Transverse colon (tissue), 3 donors: ENCODE data around the gene PRKCG.

Source experiments
- POLR2A ChIP-seq: fragments of 450-650 bp; IDR thresholded peaks from one replicate; pipeline ENCODE4 v1.6.1; 2016; ENCODE audit warnings: antibody characterized with exemption, mild to moderate bottlenecking, moderate library complexity
- TF ChIP-seq, protein P1 (sequence below), 5 experiments: fragments of 200-600 bp in 3 of 5; fragments of 450-650 bp in 2 of 5; sonication (generic) in 3 of 5; IDR thresholded peaks; 1 replicate in 2 of 5; 2 replicates in 3 of 5; pipeline ENCODE4 v1.5.1; 2016 to 2017; ENCODE audit warnings: antibody characterized with exemption in 5 of 5, inconsistent platforms in 3 of 5, mild to moderate bottlenecking in 2 of 5, moderate library complexity in 1 of 5

DNA sequence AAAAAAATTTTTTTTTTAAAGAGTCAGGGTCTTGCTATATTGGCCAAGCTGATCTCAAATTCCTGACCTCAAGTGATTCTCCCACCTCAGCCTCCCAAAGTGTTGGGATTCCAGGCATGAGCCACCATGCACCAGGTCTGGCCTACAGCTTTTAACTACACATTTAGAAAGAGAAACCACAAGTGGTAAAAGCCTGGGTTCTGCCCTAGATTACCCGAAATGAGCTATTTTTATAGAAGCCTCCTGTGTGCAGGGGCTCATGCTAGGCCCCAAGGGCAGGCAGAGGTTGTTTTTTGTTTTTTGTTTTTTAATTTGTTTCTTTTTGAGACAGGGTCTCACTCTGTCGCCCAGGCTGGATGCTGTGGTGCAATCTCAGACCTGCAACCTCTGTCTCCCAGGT, 28.3 kb upstream of the PRKCG start:
- TF ChIP-seq, protein P1, sequence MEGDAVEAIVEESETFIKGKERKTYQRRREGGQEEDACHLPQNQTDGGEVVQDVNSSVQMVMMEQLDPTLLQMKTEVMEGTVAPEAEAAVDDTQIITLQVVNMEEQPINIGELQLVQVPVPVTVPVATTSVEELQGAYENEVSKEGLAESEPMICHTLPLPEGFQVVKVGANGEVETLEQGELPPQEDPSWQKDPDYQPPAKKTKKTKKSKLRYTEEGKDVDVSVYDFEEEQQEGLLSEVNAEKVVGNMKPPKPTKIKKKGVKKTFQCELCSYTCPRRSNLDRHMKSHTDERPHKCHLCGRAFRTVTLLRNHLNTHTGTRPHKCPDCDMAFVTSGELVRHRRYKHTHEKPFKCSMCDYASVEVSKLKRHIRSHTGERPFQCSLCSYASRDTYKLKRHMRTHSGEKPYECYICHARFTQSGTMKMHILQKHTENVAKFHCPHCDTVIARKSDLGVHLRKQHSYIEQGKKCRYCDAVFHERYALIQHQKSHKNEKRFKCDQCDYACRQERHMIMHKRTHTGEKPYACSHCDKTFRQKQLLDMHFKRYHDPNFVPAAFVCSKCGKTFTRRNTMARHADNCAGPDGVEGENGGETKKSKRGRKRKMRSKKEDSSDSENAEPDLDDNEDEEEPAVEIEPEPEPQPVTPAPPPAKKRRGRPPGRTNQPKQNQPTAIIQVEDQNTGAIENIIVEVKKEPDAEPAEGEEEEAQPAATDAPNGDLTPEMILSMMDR (IDR thresholded peaks at IDR 0.05) = no peak
- TF ChIP-seq POLR2A = no peak
